Measurements from ENCODE around the gene MIOX.

MIOX gene

GRCh38 chr22:50487290-50488005 is 789 bp downstream of the MIOX start:
- Histone ChIP-seq H3K36me3 (ENCODE audit: insufficient read depth) (no peaks in the 10 kb centered on the region), H3K27me3 (ENCODE audit: insufficient read depth, low read depth) (no peaks in the 10 kb centered on the region), H4K20me1 (ENCODE audit: insufficient read depth) (no peaks in the 10 kb centered on the region), H3K4me1 (ENCODE audit: low read depth, poor library complexity, severe bottlenecking) (no peaks in the 10 kb centered on the region), H3K4me2 (no peak overlapping the region), H3K79me2 (ENCODE audit: insufficient read depth, low read depth) (no peaks in the 10 kb centered on the region), H2AFZ (ENCODE audit: low read depth) (no peak overlapping the region), H3K4me3 (IDR thresholded peaks at IDR 0.05; ENCODE audit: insufficient read depth, low read depth, low read length) (no peak overlapping the region), H3K27ac (no peak overlapping the region), H3K9ac (no peak overlapping the region)
- TF ChIP-seq, protein P1, sequence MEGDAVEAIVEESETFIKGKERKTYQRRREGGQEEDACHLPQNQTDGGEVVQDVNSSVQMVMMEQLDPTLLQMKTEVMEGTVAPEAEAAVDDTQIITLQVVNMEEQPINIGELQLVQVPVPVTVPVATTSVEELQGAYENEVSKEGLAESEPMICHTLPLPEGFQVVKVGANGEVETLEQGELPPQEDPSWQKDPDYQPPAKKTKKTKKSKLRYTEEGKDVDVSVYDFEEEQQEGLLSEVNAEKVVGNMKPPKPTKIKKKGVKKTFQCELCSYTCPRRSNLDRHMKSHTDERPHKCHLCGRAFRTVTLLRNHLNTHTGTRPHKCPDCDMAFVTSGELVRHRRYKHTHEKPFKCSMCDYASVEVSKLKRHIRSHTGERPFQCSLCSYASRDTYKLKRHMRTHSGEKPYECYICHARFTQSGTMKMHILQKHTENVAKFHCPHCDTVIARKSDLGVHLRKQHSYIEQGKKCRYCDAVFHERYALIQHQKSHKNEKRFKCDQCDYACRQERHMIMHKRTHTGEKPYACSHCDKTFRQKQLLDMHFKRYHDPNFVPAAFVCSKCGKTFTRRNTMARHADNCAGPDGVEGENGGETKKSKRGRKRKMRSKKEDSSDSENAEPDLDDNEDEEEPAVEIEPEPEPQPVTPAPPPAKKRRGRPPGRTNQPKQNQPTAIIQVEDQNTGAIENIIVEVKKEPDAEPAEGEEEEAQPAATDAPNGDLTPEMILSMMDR (conservative IDR thresholded peaks at IDR 0.05; ENCODE audit: low read depth, low read length), result no peak

GRCh38 chr22:50488006-50488677 is 1.5 kb downstream of the MIOX start:
- Histone ChIP-seq H3K4me3 (IDR thresholded peaks at IDR 0.05; ENCODE audit: insufficient read depth, low read depth, low read length) (no peak overlapping the region), H4K20me1 (ENCODE audit: insufficient read depth) (no peaks in the 10 kb centered on the region), H3K36me3 (ENCODE audit: insufficient read depth) (no peaks in the 10 kb centered on the region), H3K79me2 (ENCODE audit: insufficient read depth, low read depth) (no peaks in the 10 kb centered on the region), H3K9ac (no peak overlapping the region), H2AFZ (ENCODE audit: low read depth) (no peak overlapping the region), H3K4me2 (no peak overlapping the region), H3K27me3 (ENCODE audit: insufficient read depth, low read depth) (no peaks in the 10 kb centered on the region), H3K4me1 (ENCODE audit: low read depth, poor library complexity, severe bottlenecking) (no peaks in the 10 kb centered on the region), H3K27ac (no peak overlapping the region)
- TF ChIP-seq, protein P1 (conservative IDR thresholded peaks at IDR 0.05; ENCODE audit: low read depth, low read length), result no peak

- Histone ChIP-seq H3K79me2 (ENCODE audit: insufficient read depth, low read depth) (no peaks in the 10 kb centered on the region), H3K27ac (no peak overlapping the region), H3K4me1 (ENCODE audit: low read depth, poor library complexity, severe bottlenecking) (no peaks in the 10 kb centered on the region), H3K36me3 (ENCODE audit: insufficient read depth) (no peaks in the 10 kb centered on the region), H4K20me1 (ENCODE audit: insufficient read depth) (no peaks in the 10 kb centered on the region), H3K4me3 (IDR thresholded peaks at IDR 0.05; ENCODE audit: insufficient read depth, low read depth, low read length) (no peak overlapping the region), H3K27me3 (ENCODE audit: insufficient read depth, low read depth) (no peaks in the 10 kb centered on the region), H3K9ac (no peak overlapping the region), H3K4me2 (no peak overlapping the region), H2AFZ (ENCODE audit: low read depth) (no peak overlapping the region)
- TF ChIP-seq, protein P1 (conservative IDR thresholded peaks at IDR 0.05; ENCODE audit: low read depth, low read length), result no peak
Measured at GRCh38 chr22:50488886-50489285, 2.2 kb downstream of the MIOX start.

- no peaks in the 10 kb centered on the region for H3K27me3 ChIP-seq (ENCODE audit: insufficient read depth, low read depth)
- no peaks in the 10 kb centered on the region for H3K4me1 ChIP-seq (ENCODE audit: low read depth, poor library complexity, severe bottlenecking)
- no peak overlapping the region for H3K4me2 ChIP-seq
- H3K36me3 ChIP-seq (ENCODE audit: insufficient read depth), result no peaks in the 10 kb centered on the region
- H3K27ac ChIP-seq, result no peak overlapping the region
- no peak overlapping the region for H3K4me3 ChIP-seq (IDR thresholded peaks at IDR 0.05; ENCODE audit: insufficient read depth, low read depth, low read length)
- H4K20me1 ChIP-seq (ENCODE audit: insufficient read depth), result no peaks in the 10 kb centered on the region
- no peak overlapping the region for H3K9ac ChIP-seq
- H2AFZ ChIP-seq (ENCODE audit: low read depth), result no peak overlapping the region
- H3K79me2 ChIP-seq (ENCODE audit: insufficient read depth, low read depth), result no peaks in the 10 kb centered on the region
- TF ChIP-seq, protein P1 (conservative IDR thresholded peaks at IDR 0.05; ENCODE audit: low read depth, low read length), result no peak
Measured at GRCh38 chr22:50489363-50490243, 2.9 kb downstream of the MIOX start.
